ENCODE measurements around the gene ESRRA. TPM values are rescaled to one million over a fixed set of nuclear protein-coding genes. Genes with fewer than 3 reads are reported as not detected.

ESRRA gene
- polyA plus RNA-seq, 1 experiment, result 5.5 TPM

GRCh38 chr11:64331569-64332371 is 26.4 kb downstream of the ESRRA start:
- H3K27ac ChIP-seq (ENCODE audit: low read depth, low read length), result no peak overlapping the region
- peaks cover 3% of the 10 kb centered on the region for H3K27me3 ChIP-seq (ENCODE audit: control insufficient read depth, insufficient read depth, low read length)
- DNase-seq (ENCODE audit: low read depth, low spot score), result peak; percentile 38
- POLR2A ChIA-PET, result interaction anchor here (1.0 to 2.4 kb wide), 2 partner anchors 11 to 14 kb away, joined by 9 to 12 read pairs; partner anchors contain the start of genes PRDX5 and TRMT112
- CTCF ChIA-PET, result interaction anchor here (0.7 to 3.8 kb wide), 10 partner anchors 10 to 127 kb away, joined by 3 to 23 read pairs (median 6); partner anchors contain the start of genes PLCB3, PRDX5 and TRMT112
- no peak overlapping the region for H3K4me3 ChIP-seq (ENCODE audit: low read depth, low read length)
- TF ChIP-seq CTCF (IDR thresholded peaks at IDR 0.05; ENCODE audit: low read depth, low read length), result peak; percentile 63
- no peaks in the 10 kb centered on the region for H3K9me3 ChIP-seq (ENCODE audit: control insufficient read depth, insufficient read depth, low read length)

GRCh38 chr11:64333556-64333955 is 28.2 kb downstream of the ESRRA start:
- CTCF ChIA-PET, result interaction anchor here (1.5 to 3.8 kb wide), 3 partner anchors 8 to 21 kb away, joined by 3 to 21 read pairs (median 19); no protein-coding TSS in a partner anchor
- no peak for DNase-seq (ENCODE audit: low read depth, low spot score)
- POLR2A ChIA-PET, result no interaction called here
- Histone ChIP-seq H3K27ac (ENCODE audit: low read depth, low read length) (no peak overlapping the region), H3K4me3 (ENCODE audit: low read depth, low read length) (no peak overlapping the region), H3K27me3 (ENCODE audit: control insufficient read depth, insufficient read depth, low read length) (peaks cover 3% of the 10 kb centered on the region), H3K9me3 (ENCODE audit: control insufficient read depth, insufficient read depth, low read length) (no peaks in the 10 kb centered on the region)
- no peak for TF ChIP-seq CTCF (IDR thresholded peaks at IDR 0.05; ENCODE audit: low read depth, low read length)

GRCh38 chr11:64334764-64335735 is 29.7 kb downstream of the ESRRA start:
- Histone ChIP-seq H3K9me3 (ENCODE audit: control insufficient read depth, insufficient read depth, low read length) (no peaks in the 10 kb centered on the region; the same call in 1 of the 2 replicates), H3K27me3 (ENCODE audit: control insufficient read depth, insufficient read depth, low read length) (no peaks in the 10 kb centered on the region), H3K4me3 (ENCODE audit: low read depth, low read length) (no peak overlapping the region), H3K27ac (ENCODE audit: low read depth, low read length) (peak overlapping the region; percentile 47)
- no peak for TF ChIP-seq CTCF (IDR thresholded peaks at IDR 0.05; ENCODE audit: low read depth, low read length)
- ChIA-PET CTCF (interaction anchor here (1.2 kb wide), 1 partner anchor 20 kb away, joined by 3 read pairs; no protein-coding TSS in a partner anchor), POLR2A (interaction anchor here (1.5 kb wide), 1 partner anchor 18 kb away, joined by 6 read pairs; the partner anchor contains the start of genes PRDX5 and TRMT112)
- DNase-seq (ENCODE audit: low read depth, low spot score), result peak; percentile 75

GRCh38 chr11:64337538-64338249 is 32.4 kb downstream of the ESRRA start:
- CTCF ChIA-PET, result interaction anchor here (1.0 to 2.0 kb wide), 4 partner anchors 11 to 111 kb away, joined by 3 to 10 read pairs (median 4); partner anchors contain the start of gene TRMT112
- no peak overlapping the region for H3K4me3 ChIP-seq (ENCODE audit: low read depth, low read length)
- DNase-seq (ENCODE audit: low read depth, low spot score), result no peak

More at GRCh38 chr11:64337538-64338249, 32.4 kb downstream of the ESRRA start:
- POLR2A ChIA-PET, result interaction anchor here (1.3 kb wide), 1 partner anchor 20 kb away, joined by 3 read pairs; the partner anchor contains the start of genes PRDX5 and TRMT112
- H3K27me3 ChIP-seq (ENCODE audit: control insufficient read depth, insufficient read depth, low read length), result no peaks in the 10 kb centered on the region
- no peak for TF ChIP-seq CTCF (IDR thresholded peaks at IDR 0.05; ENCODE audit: low read depth, low read length)
- no peak overlapping the region for H3K27ac ChIP-seq (ENCODE audit: low read depth, low read length)
- peaks cover 4% of the 10 kb centered on the region; the same call in 1 of the 2 replicates for H3K9me3 ChIP-seq (ENCODE audit: control insufficient read depth, insufficient read depth, low read length)

All from AG04450 (cell line).